A673 (cell line): Measurements from ENCODE around the gene ALDH1A3. TPM values are rescaled to one million over a fixed set of nuclear protein-coding genes. Genes with fewer than 3 reads are reported as not detected.

Experiments used
- BruUV-seq: library from RNA; stranded (reverse); fragments of 400-500 nt; replicated peaks from 2 replicates; lab custom pipeline; 2021; lab: Mats Ljungman, UMichigan
- CTCF ChIA-PET: fragments of 300-600 bp; sonication (Branson Sonifier 250); formaldehyde crosslinking; loops from one replicate; lab custom pipeline; 2022; ENCODE audit warnings: antibody characterized with exemption; lab: Charles Lee
- POLR2A ChIA-PET: fragments of 300-600 bp; sonication (Branson Sonifier 250); formaldehyde crosslinking; loops from one replicate; lab custom pipeline; 2022; ENCODE audit warnings: antibody characterized with exemption; ENCODE audit not compliant: low non-redundant PET; lab: Charles Lee
- DNase-seq: peaks from one replicate; pipeline ENCODE4 v3.0.0-alpha.2; 2015; ENCODE audit warnings: low spot score
- H3K27ac ChIP-seq: fragments of 200-600 bp; sonication (generic); 2 replicates; pipeline ENCODE4 v1.5.1; 2016; ENCODE audit warnings: mixed run types, low read depth, mild to moderate bottlenecking, mixed read lengths, antibody characterized with exemption, low read length; ENCODE audit not compliant: poor library complexity, severe bottlenecking
- H3K27me3 ChIP-seq: fragments of 200-600 bp; sonication (generic); replicated peaks from 2 replicates; pipeline ENCODE4 v1.6.1; 2017; ENCODE audit warnings: mixed run types, low read depth, mild to moderate bottlenecking, mixed read lengths, antibody characterized with exemption, low read length; ENCODE audit not compliant: insufficient read depth, poor library complexity
- H3K36me3 ChIP-seq: fragments of 200-600 bp; sonication (generic); 2 replicates; pipeline ENCODE4 v1.6.1; 2016; ENCODE audit warnings: mixed run types, mild to moderate bottlenecking, mixed read lengths, antibody characterized with exemption, low read length; ENCODE audit not compliant: insufficient read depth, poor library complexity, severe bottlenecking
- H3K4me1 ChIP-seq: fragments of 200-600 bp; sonication (generic); 2 replicates; pipeline ENCODE4 v1.6.1; 2017; ENCODE audit warnings: mixed run types, mild to moderate bottlenecking, mixed read lengths, antibody characterized with exemption, low read length; ENCODE audit not compliant: insufficient read depth, poor library complexity, severe bottlenecking
- H3K4me3 ChIP-seq: fragments of 200-600 bp; sonication (generic); 2 replicates; pipeline ENCODE4 v1.5.1; 2016; ENCODE audit warnings: low read depth, mixed run types, mild to moderate bottlenecking, mixed read lengths, low read length; ENCODE audit not compliant: poor library complexity, severe bottlenecking
- H3K9me3 ChIP-seq: fragments of 200-600 bp; sonication (generic); 2 replicates; pipeline ENCODE4 v1.6.1; 2016; ENCODE audit warnings: mixed run types, low read depth, mild to moderate bottlenecking, mixed read lengths, antibody characterized with exemption, low read length; ENCODE audit not compliant: poor library complexity, severe bottlenecking
- CTCF ChIP-seq: fragments of 300-800, 200-600 bp; sonication (generic); conservative IDR thresholded peaks from 2 replicates; pipeline ENCODE4 v1.5.1; 2017; ENCODE audit warnings: low read depth, mild to moderate bottlenecking, antibody characterized with exemption, low read length, moderate library complexity, mixed read lengths
- EZH2 ChIP-seq: fragments of 200-600 bp; sonication (generic); IDR thresholded peaks from 2 replicates; pipeline ENCODE4 v1.6.1; 2017; ENCODE audit warnings: borderline replicate concordance, low read depth, mild to moderate bottlenecking, mixed read lengths, antibody characterized with exemption, low read length; ENCODE audit not compliant: poor library complexity, severe bottlenecking
- intact Hi-C: fragments of 100-400 bp; cut with micrococcal nuclease; formaldehyde crosslinking; loops from one replicate; pipeline ENCODE4 v1.10.0; 2022; ENCODE audit not compliant: unreplicated experiment
- total RNA-seq: library from RNA; stranded (reverse); gene quantifications from 2 replicates; pipeline ENCODE4 v1.2.3, GENCODE V29; 2021

ALDH1A3 gene
- total RNA-seq, 1 experiment from 2014 or later, result 0.19 TPM

GRCh38 chr15:100902436-100903167 is 23.0 kb downstream of the ALDH1A3 start:
- intact Hi-C loops, result no loop called here
- Histone ChIP-seq H3K4me1 (peaks cover 38% of the 10 kb centered on the region), H3K27me3 (no peaks in the 10 kb centered on the region), H3K27ac (peak overlapping the region; percentile 83), H3K4me3 (no peak overlapping the region), H3K36me3 (no peaks in the 10 kb centered on the region), H3K9me3 (no peaks in the 10 kb centered on the region)
- no peak for TF ChIP-seq EZH2
- TF ChIP-seq CTCF, result 0 out of 2 replicates have a peak, but pooled peaks have one; percentile 16
- peak; percentile 78 for DNase-seq
- ChIA-PET POLR2A (no interaction called here), CTCF (interaction anchor here (0.6 kb wide), 1 partner anchor 16 kb away, joined by 3 read pairs; no protein-coding TSS in a partner anchor)
- no TSS peak for BruUV-seq

- POLR2A ChIA-PET, result no interaction called here
These were observed 23.5 kb downstream of the ALDH1A3 start for GRCh38 chr15:100903168-100903554.

GRCh38 chr15:100905850-100906249 is 26.2 kb downstream of the ALDH1A3 start:
- intact Hi-C loops, result no loop called here

More at GRCh38 chr15:100903168-100903554, 23.5 kb downstream of the ALDH1A3 start:
- BruUV-seq, result no TSS peak
- no peak for TF ChIP-seq EZH2
- no peak for TF ChIP-seq CTCF
- no peak for DNase-seq
- Histone ChIP-seq H3K27me3 (no peaks in the 10 kb centered on the region), H3K36me3 (no peaks in the 10 kb centered on the region), H3K9me3 (no peaks in the 10 kb centered on the region), H3K4me3 (no peak overlapping the region), H3K27ac (peak overlapping the region; percentile 83), H3K4me1 (peaks cover 38% of the 10 kb centered on the region)
- intact Hi-C loops, result no loop called here
- CTCF ChIA-PET, result no interaction called here

More at GRCh38 chr15:100905850-100906249, 26.2 kb downstream of the ALDH1A3 start:
- no peak overlapping the region for H3K4me3 ChIP-seq
- peaks cover 20% of the 10 kb centered on the region for H3K4me1 ChIP-seq
- H3K36me3 ChIP-seq, result no peaks in the 10 kb centered on the region
- H3K9me3 ChIP-seq, result no peaks in the 10 kb centered on the region
- H3K27ac ChIP-seq, result no peak overlapping the region
- DNase-seq, result no peak
- CTCF ChIA-PET, result no interaction called here
- TF ChIP-seq CTCF (no peak), EZH2 (no peak)
- no peaks in the 10 kb centered on the region for H3K27me3 ChIP-seq
- POLR2A ChIA-PET, result no interaction called here
- no TSS peak for BruUV-seq
